Endothelial cell of umbilical vein (primary cell): ENCODE measurements around the gene AXDND1. TPM values are rescaled to one million over a fixed set of nuclear protein-coding genes. Genes with fewer than 3 reads are reported as not detected.

ENCODE experiments used
- BruUV-seq: library from RNA; stranded (reverse); fragments of 400-500 nt; replicated peaks from 2 replicates; lab custom pipeline; 2021; lab: Mats Ljungman, UMichigan
- CTCF ChIA-PET: fragments of 300-600, 350-600 bp; sonication (Branson Sonifier 250); formaldehyde crosslinking; loops from one replicate; lab custom pipeline; 2021; ENCODE audit warnings: antibody characterized with exemption, inconsistent platforms; lab: Charles Lee
- POLR2A ChIA-PET: fragments of 300-600, 350-600 bp; sonication (Branson Sonifier 250); formaldehyde crosslinking; loops from one replicate; lab custom pipeline; 2021; ENCODE audit warnings: antibody characterized with exemption, inconsistent platforms; lab: Charles Lee
- DNase-seq: peaks from one replicate; pipeline ENCODE4 v3.0.0-alpha.2; 2011; ENCODE audit warnings: low read depth, low spot score
- FAIRE-seq: peaks from 2 replicates; lab custom pipeline; 2011; peaks lifted over from hg19 to GRCh38; lab: Jason Lieb, UNC
- H2AFZ ChIP-seq: 2 replicates; pipeline ENCODE4 v1.6.0; 2012; ENCODE audit warnings: low read depth, low read length, control low read depth, inconsistent platforms
- H3K27ac ChIP-seq: 2 replicates; pipeline ENCODE4 v1.5.1; 2011; ENCODE audit warnings: low read depth, mild to moderate bottlenecking, control low read depth, low read length, moderate library complexity; ENCODE audit not compliant: insufficient read depth
- H3K27me3 ChIP-seq, 2 experiments: 2 replicates each; pipeline versions ENCODE4 v1.6.0 to v1.6.1; 2011; ENCODE audit warnings: low read length in 2 of 2, mixed read lengths in 1 of 2; ENCODE audit not compliant: control insufficient read depth in 2 of 2, insufficient read depth in 2 of 2
- H3K36me3 ChIP-seq, 2 experiments: 2 replicates in 1 of 2; 3 replicates in 1 of 2; pipeline ENCODE4 v1.5.1; 2011; ENCODE audit warnings: low read length in 2 of 2, mild to moderate bottlenecking in 1 of 2, moderate library complexity in 1 of 2; ENCODE audit not compliant: control insufficient read depth in 2 of 2, insufficient read depth in 2 of 2; ENCODE audit errors: extremely low read depth in 1 of 2
- H3K4me1 ChIP-seq: 3 replicates; pipeline ENCODE4 v1.5.1; 2011; ENCODE audit warnings: mild to moderate bottlenecking, low read length; ENCODE audit not compliant: control insufficient read depth, insufficient read depth; ENCODE audit errors: extremely low read depth
- H3K4me2 ChIP-seq: 2 replicates; pipeline ENCODE4 v1.6.1; 2011; ENCODE audit warnings: low read length, control low read depth, mixed read lengths; ENCODE audit not compliant: insufficient read depth
- H3K4me3 ChIP-seq, 3 experiments: fragments of 200-600 bp in 1 of 3; sonication (generic), shearing (Covaris generic) in 1 of 3; replicated peaks in 1 of 3; 2 replicates each; pipeline ENCODE4 v1.5.1; 2011 to 2016; ENCODE audit warnings: control low read depth in 3 of 3, low read length in 3 of 3, mild to moderate bottlenecking in 2 of 3, inconsistent platforms in 1 of 3, low read depth in 1 of 3, moderate library complexity in 1 of 3; ENCODE audit not compliant: insufficient read depth in 1 of 3
- H3K79me2 ChIP-seq: 2 replicates; pipeline ENCODE4 v1.6.0; 2012; ENCODE audit warnings: low read length, inconsistent platforms; ENCODE audit not compliant: control insufficient read depth, insufficient read depth
- H3K9ac ChIP-seq: replicated peaks from 2 replicates; pipeline ENCODE3; 2011; ENCODE audit warnings: low read length, control low read depth; ENCODE audit not compliant: insufficient read depth; ENCODE audit errors: extremely low read depth
- H3K9me1 ChIP-seq: replicated peaks from 3 replicates; pipeline ENCODE4 v1.6.0; 2011; ENCODE audit warnings: mild to moderate bottlenecking, low read length; ENCODE audit not compliant: control insufficient read depth, insufficient read depth; ENCODE audit errors: extremely low read depth
- H3K9me3 ChIP-seq: replicated peaks from 2 replicates; pipeline ENCODE4 v1.5.1; 2012; ENCODE audit warnings: low read length, inconsistent platforms; ENCODE audit not compliant: control insufficient read depth, insufficient read depth
- H4K20me1 ChIP-seq: replicated peaks from 2 replicates; pipeline ENCODE3; 2011; ENCODE audit warnings: mild to moderate bottlenecking, low read length; ENCODE audit not compliant: control insufficient read depth, insufficient read depth; ENCODE audit errors: extremely low read depth
- EZH2 ChIP-seq: IDR thresholded peaks from 2 replicates; pipeline ENCODE4 v1.6.1; 2012; ENCODE audit warnings: borderline replicate concordance, low read depth, mild to moderate bottlenecking, moderate library complexity, low read length, inconsistent platforms; ENCODE audit not compliant: severe bottlenecking
- FOS ChIP-seq: IDR thresholded peaks from 2 replicates; pipeline ENCODE4 v1.6.1; 2011; ENCODE audit warnings: mild to moderate bottlenecking, low read length, moderate library complexity, borderline replicate concordance; ENCODE audit not compliant: insufficient read depth
- GATA2 ChIP-seq: IDR thresholded peaks from 2 replicates; pipeline ENCODE4 v1.7.0; 2011; ENCODE audit warnings: low read depth, mild to moderate bottlenecking, moderate library complexity, mixed read lengths, low read length; ENCODE audit not compliant: insufficient read length, insufficient read depth
- JUN ChIP-seq: IDR thresholded peaks from 2 replicates; pipeline ENCODE4 v1.6.1; 2011; ENCODE audit warnings: borderline replicate concordance, low read depth; ENCODE audit not compliant: insufficient read length, insufficient read depth
- MYC ChIP-seq: IDR thresholded peaks from one replicate; pipeline ENCODE4 v1.6.1; 2011; ENCODE audit warnings: mild to moderate bottlenecking, low read depth, low read length
- POLR2A ChIP-seq: IDR thresholded peaks from 2 replicates; pipeline ENCODE4 v1.6.1; 2012; ENCODE audit warnings: low read depth, mild to moderate bottlenecking, control low read depth, low read length
- POLR2AphosphoS5 ChIP-seq: IDR thresholded peaks from 2 replicates; pipeline ENCODE4 v1.6.1; 2012; ENCODE audit warnings: low read depth, mild to moderate bottlenecking, control low read depth, low read length, moderate library complexity; ENCODE audit not compliant: insufficient read depth
- dilution Hi-C: fragments of 300-500 bp; cut with MboI; formaldehyde crosslinking; loops from one replicate; pipeline ENCODE4 v1.15.0; 2019; ENCODE audit warnings: low sequenced_read_pairs; ENCODE audit not compliant: extremely low pct_ligation_motif_present
- intact Hi-C: fragments of 100-400 bp; cut with micrococcal nuclease; formaldehyde crosslinking; loops from one replicate; pipeline ENCODE4 v1.10.0; 2022
- polyA plus RNA-seq, 4 experiments: library from polyadenylated mRNA; depleted of rRNA in 3 of 4; stranded (reverse) in 3 of 4; unstranded in 1 of 4; fragments of >200 nt; gene quantifications; 2 replicates each; pipeline versions ENCODE4 v1.2.1 to v1.2.3, GENCODE V29; 2011 to 2012; ENCODE audit warnings: missing spikeins in 1 of 4
- total RNA-seq: library from RNA; stranded (reverse); gene quantifications from 2 replicates; pipeline ENCODE4 v1.2.3, GENCODE V29; 2021
- TF ChIP-seq, protein P1 (sequence below), 2 donors: IDR thresholded peaks; 1 replicate in 1 of 2; 2 replicates in 1 of 2; pipeline ENCODE4 v1.5.1; 2011; ENCODE audit warnings: low read length in 2 of 2, mild to moderate bottlenecking in 2 of 2, moderate library complexity in 2 of 2, control low read depth in 1 of 2, inconsistent platforms in 1 of 2, low read depth in 1 of 2; ENCODE audit not compliant: insufficient read depth in 1 of 2; ENCODE audit errors: extremely low read depth in 1 of 2
- TF ChIP-seq, protein P2 (sequence below): IDR thresholded peaks from 2 replicates; pipeline ENCODE4 v1.6.1; 2011; ENCODE audit not compliant: insufficient read depth, insufficient read length

AXDND1 gene
- total and polyA plus RNA-seq, 2 donors (not counting 3 experiments of a cell fraction or from before 2014, with no cell fraction given) = 0.17 TPM; not detected in 1

DNA sequence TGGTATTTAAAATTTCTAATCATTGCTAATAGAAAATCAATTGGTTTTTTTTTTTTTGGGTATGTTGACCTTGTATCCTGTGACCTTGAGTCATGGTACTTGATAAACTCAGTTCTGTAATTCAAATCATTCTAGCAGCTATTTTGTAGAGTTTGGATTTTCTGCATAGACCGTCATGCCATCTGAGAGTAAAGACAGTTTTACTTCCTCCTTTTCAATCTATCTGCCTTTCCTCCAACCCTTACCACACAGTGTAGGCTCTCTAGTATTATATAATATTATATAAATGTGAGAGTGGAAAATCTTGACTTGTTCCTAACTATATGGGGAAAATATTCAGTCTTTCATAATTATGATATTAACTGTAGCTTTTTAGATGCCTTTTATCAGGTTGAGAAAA lies 232.9 kb downstream of the AXDND1 start:
- FAIRE-seq (no peak), DNase-seq (no peak)
- no peaks in the 10 kb centered on the region for H4K20me1 ChIP-seq
- H3K4me3 ChIP-seq = no peak overlapping the region
- H3K9ac ChIP-seq = no peak overlapping the region
- POLR2A ChIA-PET = no interaction called here
- H2AFZ ChIP-seq = no peak overlapping the region
- H3K4me2 ChIP-seq = no peak overlapping the region
- H3K27me3 ChIP-seq = peaks cover 7 to 12% of the 10 kb centered on the region in 2 experiments
- CTCF ChIA-PET = interaction anchor here (1.4 to 1.9 kb wide), 2 partner anchors 9 to 11 kb away, joined by 3 to 7 read pairs; no protein-coding TSS in a partner anchor
- no peaks in the 10 kb centered on the region for H3K79me2 ChIP-seq
- intact Hi-C loops (loop anchor here (10.0 kb wide), 1 partner anchor 216 kb away; no protein-coding TSS in a partner anchor), dilution Hi-C loops (no loop called here)
- BruUV-seq = no TSS peak
- no peaks in the 10 kb centered on the region for H3K36me3 ChIP-seq
- H3K27ac ChIP-seq = no peak overlapping the region
- no peaks in the 10 kb centered on the region for H3K9me3 ChIP-seq
- no peaks in the 10 kb centered on the region for H3K4me1 ChIP-seq
- TF ChIP-seq MYC (no peak), POLR2A (no peak), POLR2AphosphoS5 (no peak), GATA2 (no peak), JUN (no peak), EZH2 (no peak), FOS (no peak)
- TF ChIP-seq, protein P1, sequence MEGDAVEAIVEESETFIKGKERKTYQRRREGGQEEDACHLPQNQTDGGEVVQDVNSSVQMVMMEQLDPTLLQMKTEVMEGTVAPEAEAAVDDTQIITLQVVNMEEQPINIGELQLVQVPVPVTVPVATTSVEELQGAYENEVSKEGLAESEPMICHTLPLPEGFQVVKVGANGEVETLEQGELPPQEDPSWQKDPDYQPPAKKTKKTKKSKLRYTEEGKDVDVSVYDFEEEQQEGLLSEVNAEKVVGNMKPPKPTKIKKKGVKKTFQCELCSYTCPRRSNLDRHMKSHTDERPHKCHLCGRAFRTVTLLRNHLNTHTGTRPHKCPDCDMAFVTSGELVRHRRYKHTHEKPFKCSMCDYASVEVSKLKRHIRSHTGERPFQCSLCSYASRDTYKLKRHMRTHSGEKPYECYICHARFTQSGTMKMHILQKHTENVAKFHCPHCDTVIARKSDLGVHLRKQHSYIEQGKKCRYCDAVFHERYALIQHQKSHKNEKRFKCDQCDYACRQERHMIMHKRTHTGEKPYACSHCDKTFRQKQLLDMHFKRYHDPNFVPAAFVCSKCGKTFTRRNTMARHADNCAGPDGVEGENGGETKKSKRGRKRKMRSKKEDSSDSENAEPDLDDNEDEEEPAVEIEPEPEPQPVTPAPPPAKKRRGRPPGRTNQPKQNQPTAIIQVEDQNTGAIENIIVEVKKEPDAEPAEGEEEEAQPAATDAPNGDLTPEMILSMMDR (IDR thresholded peaks at IDR 0.05; ENCODE audit: extremely low read depth in 1 of 2, insufficient read depth in 1 of 2, low read depth in 1 of 2, low read length in 2 of 2) = no peak
- TF ChIP-seq, protein P2, sequence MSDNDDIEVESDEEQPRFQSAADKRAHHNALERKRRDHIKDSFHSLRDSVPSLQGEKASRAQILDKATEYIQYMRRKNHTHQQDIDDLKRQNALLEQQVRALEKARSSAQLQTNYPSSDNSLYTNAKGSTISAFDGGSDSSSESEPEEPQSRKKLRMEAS = no peak
- no peaks in the 10 kb centered on the region for H3K9me1 ChIP-seq
